HG03060 (cell line): ENCODE data around the gene SHFL.

Source experiments
- ATAC-seq: cut with Tn5 transposase; IDR thresholded peaks from one replicate; pipeline ENCODE4 v1.9.1; 2021; ENCODE audit warnings: low read depth, moderate number of reproducible peaks; ENCODE audit not compliant: unreplicated experiment

The SHFL gene

GRCh38 chr19:10087296-10088061 is 1.4 kb downstream of the SHFL start:
- no peak for ATAC-seq

DNA sequence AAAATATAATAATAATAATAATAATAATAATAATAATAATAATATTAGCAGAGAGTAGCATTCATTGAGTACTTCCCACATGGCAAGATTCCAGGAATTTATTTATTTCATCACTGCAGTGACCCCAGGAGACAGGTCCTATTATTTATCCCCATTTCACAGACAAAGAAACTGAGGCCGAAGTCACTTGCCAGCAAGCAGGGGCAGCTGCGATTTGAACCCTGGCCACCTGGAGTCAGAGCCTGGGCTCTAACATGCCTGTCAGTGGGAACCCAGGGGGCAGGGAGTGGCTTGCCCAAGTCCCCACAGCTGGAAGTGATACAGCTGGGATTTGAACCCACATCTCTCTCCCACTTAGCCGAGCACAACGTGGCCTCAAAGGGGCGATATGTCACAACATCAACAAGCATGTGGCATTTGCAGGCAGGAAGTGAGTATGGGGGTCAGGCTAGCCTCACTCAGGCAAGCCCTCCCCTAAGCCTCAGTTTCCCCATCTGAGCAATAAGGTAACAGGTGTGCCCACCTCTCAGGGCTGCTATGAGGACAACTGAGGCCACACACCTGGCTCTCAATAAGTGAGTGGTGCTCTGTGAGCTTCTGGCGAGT is 2.9 kb downstream of the SHFL start:
- ATAC-seq: no peak

DNA sequence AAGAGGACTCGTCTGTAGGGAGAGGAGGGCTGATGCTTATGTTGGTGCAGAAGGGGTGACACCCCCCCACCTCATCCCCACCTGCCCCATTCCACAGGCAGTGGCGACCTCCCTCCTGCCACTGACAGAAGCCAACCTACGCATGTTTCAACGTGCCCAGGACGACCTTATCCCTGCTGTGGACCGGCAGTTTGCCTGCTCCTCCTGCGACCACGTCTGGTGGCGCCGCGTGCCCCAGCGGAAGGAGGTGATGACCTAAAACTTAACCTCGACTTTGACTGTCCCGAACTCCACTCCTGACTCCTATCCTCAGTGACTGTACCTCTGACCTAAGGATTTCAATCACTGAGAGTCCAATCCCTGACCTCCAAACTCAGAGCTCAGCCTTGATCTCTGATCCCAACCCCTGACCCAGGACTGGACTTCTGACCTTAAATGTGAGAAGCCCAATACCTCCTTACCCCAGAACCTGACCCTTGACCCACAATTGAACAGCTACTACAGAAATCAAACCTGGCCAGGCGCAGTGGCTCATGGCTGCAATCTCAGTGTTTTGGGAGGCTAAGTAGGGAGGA is 3.8 kb downstream of the SHFL start:
- ATAC-seq: no peak

DNA sequence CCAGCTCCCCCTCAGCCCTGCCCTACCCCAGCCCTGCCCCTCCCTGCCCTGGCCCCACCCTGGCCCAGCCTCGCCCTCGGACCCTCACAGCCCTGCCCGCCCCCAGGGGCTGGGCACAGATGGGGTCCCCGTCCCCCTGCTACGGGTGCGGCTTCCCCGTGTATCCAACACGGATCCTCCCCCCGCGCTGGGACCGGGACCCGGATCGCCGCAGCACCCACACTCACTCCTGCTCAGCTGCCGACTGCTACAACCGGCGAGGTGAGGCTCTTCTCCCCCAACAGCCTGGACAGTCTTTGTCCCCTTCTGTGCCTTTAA is 5.2 kb downstream of the SHFL start:
- ATAC-seq: no peak

DNA sequence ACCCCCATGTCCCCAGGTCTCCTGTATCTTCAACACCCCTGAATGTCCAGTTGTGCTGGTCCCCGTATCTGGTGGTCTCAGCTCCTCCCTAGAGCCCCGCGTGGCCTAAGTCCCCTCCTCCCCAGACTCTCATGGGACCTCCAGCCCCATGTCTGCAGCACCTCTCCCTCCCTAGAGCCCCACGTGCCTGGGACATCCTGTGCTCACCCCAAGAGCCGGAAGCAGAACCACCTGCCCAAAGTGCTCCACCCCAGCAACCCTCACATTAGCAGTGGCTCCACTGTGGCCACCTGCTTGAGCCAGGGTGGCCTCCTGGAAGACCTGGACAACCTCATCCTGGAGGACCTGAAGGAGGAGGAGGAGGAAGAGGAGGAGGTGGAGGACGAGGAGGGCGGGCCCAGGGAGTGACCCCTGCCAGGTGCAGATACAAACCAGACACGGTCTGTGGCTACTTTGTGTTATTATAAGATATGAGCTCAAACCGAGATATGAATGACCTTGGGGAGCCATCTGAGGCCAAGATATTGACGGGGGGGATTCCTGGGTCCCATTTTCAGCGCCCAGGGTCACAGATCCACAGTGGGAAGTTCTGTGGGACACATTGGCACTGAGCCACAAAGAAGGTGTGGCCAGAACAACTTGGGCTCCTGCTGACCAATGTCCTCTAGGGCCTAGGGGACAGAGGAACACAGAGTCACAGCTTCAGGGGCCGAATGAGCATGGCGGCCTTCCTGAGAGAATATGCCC is 6.0 kb downstream of the SHFL start:
- no peak for ATAC-seq

DNA sequence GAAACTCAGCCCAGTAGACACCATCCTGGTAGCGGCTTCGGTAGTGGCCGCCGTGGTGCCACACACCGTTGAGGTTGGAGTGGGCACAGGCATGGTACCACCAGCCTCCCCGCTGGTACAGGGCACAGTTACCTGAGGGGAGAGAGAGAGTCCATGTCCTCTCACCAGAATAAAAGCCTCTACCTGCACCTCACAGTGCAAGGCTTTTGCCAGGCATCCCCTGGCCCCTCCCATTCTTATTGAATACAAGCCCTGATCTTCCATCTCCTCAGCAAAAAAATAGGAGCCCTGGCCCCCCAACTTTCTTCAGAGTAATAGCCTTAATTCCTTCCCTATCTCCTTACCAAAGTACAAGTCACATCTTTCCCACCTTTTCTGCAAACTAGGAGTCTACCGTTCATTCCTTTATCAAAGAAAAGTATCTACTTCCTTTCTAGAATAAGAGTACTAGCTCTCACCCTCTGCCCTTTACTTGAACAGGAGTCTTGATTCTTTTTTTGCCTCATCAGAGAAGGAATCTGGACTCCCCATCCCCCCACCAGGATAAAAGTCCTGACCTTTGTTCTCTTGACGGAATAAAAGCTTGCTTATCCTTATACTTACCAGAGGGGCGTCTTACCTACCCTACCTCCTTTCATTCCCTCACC is 6.7 kb downstream of the SHFL start:
- ATAC-seq: no peak

DNA sequence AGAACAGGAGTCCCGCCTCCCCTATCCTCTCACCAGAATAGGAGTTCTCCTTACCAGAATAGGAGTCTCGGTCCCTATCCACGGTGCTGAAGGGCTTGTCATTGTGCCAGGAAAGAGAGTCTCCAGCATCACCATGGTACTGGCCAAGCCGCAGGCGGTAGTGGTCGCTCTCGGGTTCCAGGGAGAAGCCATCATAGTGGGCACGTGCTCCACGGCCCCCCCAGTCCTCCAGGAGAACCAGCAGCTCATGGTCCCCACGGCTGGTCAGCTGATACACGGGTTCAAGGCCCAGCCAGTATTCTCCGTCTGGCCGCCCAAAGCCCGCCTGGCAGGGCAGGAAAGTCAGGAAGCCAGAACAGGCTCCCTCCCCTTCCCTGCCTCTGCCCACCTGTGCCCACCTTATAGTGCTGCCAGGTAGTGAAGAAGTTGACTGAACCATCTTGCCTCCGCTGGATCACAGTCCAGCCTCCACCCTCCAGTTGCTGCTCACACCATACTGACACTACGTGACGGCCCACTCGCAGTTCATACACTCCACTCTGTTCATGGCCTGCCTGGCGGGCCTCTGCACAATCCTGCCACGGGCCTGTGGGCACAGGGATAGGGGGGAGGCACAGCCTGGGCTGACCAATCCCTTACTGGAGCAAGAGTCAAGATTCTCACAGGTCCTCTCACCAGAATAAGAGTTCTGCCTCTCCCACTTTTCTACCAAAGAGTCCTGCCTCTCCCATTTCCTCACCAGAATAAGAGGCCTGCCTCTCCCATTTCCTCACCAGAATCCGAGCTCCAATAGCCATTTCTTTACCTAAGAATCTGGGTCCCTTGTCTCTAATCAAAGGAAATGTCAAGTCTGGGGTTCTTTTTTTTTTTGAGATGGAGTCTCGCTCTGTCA is 7.4 kb downstream of the SHFL start:
- no peak for ATAC-seq

DNA sequence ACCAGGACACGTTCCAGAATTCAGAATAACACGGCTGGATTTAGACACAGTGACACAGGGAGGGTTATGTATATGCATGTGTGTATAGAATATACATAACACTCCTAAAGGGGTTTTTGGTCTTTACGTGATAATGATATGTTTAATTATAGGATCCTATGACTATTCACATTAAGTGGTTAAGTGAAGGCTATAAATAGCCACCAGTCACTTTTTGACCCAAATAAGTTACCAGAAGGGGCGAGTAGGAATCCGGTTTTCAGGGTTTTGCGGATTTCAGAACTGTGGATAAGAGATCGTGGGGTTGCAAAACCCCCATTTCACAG is 9.5 kb downstream of the SHFL start:
- no peak for ATAC-seq

DNA sequence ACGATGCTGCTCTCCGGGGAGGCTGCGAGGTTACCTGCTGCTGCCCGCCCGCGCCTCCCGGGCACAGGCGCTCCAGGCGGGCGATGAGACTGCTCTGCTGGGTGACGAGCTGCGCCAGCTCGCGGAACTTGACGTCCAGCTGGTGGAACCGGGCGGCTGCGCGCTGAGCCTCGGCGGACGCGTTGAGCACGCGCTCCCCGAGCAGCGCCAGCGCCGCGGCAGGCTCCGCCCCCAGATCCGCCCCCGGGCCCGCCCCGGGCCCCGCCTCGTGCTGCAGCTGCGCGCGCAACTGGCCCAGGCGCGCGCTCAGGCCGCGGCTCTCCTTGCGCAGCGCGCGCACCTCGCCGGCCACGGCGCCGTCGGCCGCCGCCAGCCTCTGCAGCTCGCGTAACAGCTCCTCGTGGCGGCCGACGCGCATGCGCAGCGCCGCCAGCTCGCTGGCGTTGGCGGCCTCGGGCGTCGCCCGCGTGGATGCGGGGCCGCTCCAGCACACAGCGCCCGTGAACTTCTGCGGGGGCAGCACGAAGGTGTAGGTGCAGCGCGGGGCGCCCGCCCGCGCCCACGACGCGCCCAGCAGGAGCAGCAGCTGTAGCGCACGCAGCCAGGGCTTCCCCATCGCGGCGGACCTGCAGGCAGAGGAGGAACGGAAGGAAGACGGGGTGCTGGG is 10.0 kb downstream of the SHFL start:
- ATAC-seq: peak; percentile 59

DNA sequence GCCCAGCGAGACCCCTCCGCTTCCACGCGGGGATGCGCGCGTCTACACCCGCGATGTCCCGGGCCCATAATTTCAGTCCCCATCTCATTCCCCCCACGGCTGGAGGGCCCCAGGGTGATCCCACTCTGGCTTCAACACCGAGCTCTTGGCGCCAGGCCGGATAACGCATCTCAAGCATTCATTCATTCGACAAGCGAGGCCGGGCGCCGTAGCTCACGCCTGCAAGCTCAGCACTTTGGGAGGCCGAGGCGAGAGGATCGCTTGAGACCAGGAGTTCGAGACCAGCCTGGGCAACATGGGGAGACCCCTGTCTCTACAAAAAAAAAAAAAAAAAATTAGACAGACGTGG is 10.5 kb downstream of the SHFL start:
- ATAC-seq: no peak

DNA sequence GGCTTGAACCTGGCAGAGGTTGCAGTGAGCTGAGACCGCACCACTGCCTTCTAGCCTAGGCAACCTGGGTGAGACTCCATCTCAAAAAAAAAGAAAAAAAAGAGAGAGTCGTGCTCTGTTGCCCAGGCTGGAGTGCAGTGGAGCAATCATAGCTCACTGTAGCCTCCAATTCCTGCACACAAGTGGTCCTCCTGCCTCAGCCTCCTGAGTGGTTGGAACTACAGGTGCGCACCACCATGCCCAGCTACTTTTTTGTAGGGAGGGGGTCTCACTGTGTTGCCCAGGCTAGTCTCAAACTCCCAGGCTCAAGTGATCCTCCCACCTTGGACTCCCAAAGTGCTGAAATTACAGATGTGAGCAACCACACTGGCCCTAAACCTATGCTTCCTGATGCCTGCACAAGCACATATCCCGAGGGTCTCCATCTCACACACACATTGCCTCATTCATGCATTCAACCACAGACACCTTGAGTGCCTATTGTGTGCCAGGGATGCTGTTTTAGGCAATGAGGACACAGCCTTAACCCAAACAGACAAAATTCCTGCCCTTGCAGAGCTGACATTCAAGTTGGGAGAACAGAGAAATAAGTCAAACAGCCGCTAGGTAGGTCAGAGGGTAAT is 14.2 kb downstream of the SHFL start:
- no peak for ATAC-seq

DNA sequence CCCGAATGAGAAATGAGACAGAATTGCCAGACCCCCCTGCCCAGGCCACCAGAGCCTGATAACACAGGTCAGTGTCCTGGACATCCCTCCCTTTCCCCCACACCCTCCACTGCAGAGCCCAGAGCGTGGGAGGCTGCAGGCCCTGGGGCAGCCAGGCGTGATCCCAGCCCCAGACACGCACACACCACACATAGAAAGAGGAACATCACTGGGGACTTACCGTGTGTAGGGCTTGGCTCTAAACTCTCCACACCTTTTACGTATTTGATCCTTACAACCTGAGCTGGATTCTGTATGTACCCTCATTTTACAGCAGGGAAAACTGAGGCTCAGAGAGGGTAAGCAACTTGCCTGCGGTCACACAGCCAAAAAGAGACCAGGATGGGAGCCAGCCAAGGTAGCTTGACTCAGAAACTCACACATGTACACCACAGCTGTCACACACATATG is 16.7 kb downstream of the SHFL start:
- ATAC-seq: no peak

GRCh38 chr19:10104130-10104513 is 18.0 kb downstream of the SHFL start:
- no peak for ATAC-seq

GRCh38 chr19:10104665-10105508 is 18.8 kb downstream of the SHFL start:
- ATAC-seq: peak; percentile 28

- ATAC-seq: no peak
These were observed 19.5 kb downstream of the SHFL start for GRCh38 chr19:10105509-10106099.

- ATAC-seq: peak; percentile 32
These were observed 20.2 kb downstream of the SHFL start, which contains the start of gene PPAN for GRCh38 chr19:10106100-10106936. TSS of gene PPAN (plus strand) at chr19:10106362. CDS start at chr19:10106395, 33 bp downstream.

DNA sequence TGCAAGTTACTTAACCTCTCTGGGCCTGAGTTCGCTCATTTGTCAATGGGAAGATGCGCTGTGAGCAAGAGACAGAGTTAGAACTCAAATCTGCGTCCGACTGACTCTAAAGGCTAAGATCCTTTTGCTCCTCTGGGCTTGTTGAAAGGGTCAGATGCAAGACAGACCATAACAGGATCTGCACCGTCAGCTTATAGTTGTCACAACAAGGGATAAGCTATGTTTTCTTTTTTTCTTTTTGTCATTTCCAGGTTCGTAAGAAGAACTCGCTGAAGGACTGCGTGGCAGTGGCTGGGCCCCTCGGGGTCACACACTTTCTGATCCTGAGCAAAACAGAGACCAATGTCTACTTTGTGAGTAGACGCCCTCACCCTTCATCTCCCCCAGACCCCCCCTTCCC is 21.1 kb downstream of the SHFL start:
- no peak for ATAC-seq
